ENCODE data around the gene HMX2. TPM values are rescaled to one million over a fixed set of nuclear protein-coding genes. Genes with fewer than 3 reads are reported as not detected.

Gene HMX2
- total RNA-seq (2022; extraction: Qiagen RNA extraction; ENCODE audit: low read depth), result 0.06 to 0.27 TPM (median 0.15 TPM) in 4 of 5 replicates, not detected in the other

GRCh38 chr10:123147635-123148413, at the start of gene HMX2:
HMX2 (plus strand) TSS chr10:123148136; CDS start chr10:123148379, 243 bp downstream.

DNA sequence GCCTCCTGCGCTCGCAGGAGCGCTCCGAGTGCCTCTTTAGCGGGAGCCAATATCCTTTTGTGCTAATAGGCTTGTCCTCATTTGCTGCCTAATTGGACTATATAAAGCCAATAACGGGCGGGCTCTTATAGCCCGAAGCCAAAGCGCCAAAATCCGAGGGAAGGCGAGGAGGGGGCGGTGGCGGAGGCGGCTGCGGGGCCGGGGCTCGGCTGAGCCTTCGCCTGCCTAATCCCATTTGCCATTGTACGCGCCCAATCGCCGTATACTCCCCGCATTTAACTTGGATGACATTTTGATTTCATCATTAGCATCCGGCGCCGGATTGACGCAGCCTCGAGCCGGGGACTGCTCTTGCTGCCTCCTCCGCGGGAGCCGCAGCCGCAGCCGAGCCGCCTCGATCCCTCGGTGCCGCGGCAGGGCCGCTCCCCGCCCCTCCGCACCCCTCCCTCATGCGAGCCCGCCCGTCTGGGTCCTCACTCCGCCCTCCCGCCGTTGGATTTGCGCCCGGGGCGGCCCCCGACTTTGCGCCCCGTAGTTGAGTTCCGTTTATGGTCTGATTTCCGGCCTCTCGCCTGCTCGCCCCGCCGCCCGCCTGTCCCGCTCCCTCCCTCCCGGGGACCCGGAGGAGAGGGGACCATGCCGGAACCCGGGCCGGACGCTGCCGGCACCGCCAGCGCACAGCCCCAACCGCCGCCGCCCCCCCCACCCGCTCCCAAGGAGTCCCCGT, 12.4 kb upstream of the HMX2 start, which contains the start of gene HMX3:
TSS of gene HMX3 (plus strand) at position 556 of the 727 bp plus-strand sequence. CDS start at position 637, 81 bp downstream.

GRCh38 chr10:123154092-123154710, 6.3 kb downstream of the HMX2 start, which contains the start of gene BUB3:
BUB3 (plus strand) TSS chr10:123154402; CDS start chr10:123154918, 516 bp downstream.

Other genes starting within 250 kb of the HMX2 start
- gene FAM24A, start 237.5 kb upstream of the HMX2 start, total RNA-seq (2022; extraction: Qiagen RNA extraction; ENCODE audit: low read depth), result not detected in 5 replicates
- 8.4 to 10.6 TPM (median 10.2 TPM) in 5 replicates for gene C10orf88, start 193.9 kb upstream of the HMX2 start, total RNA-seq (2022; extraction: Qiagen RNA extraction; ENCODE audit: low read depth)
- 3.3 to 5.8 TPM (median 4.6 TPM) in 5 replicates for gene PSTK, start 167.7 kb upstream of the HMX2 start, total RNA-seq (2022; extraction: Qiagen RNA extraction; ENCODE audit: low read depth)
- 5.4 to 7.6 TPM (median 6.6 TPM) in 5 replicates for gene IKZF5, start 139.3 kb upstream of the HMX2 start, total RNA-seq (2022; extraction: Qiagen RNA extraction; ENCODE audit: low read depth)
- gene ACADSB, start 139.1 kb upstream of the HMX2 start, total RNA-seq (2022; extraction: Qiagen RNA extraction; ENCODE audit: low read depth), result 6.8 to 10.4 TPM (median 9.2 TPM) in 5 replicates
- not detected in 5 replicates for gene HMX3, start 12.2 kb upstream of the HMX2 start, total RNA-seq (2022; extraction: Qiagen RNA extraction; ENCODE audit: low read depth)
- gene BUB3, start 6.3 kb downstream of the HMX2 start, total RNA-seq (2022; extraction: Qiagen RNA extraction; ENCODE audit: low read depth), result 174 to 206 TPM (median 188 TPM) in 5 replicates

Measured in A549 treated with DMSO at 1 μM for 4 hours (cell line).